Head of caudate nucleus (tissue), 42 donors: ENCODE data around the gene ARHGEF1.
A peak's percentile ranks its signal among the peaks of the same experiment; 100 is the strongest.
"Not testable (repeated sequence)": the region's sequence is repeated elsewhere in the genome, so short reads cannot be mapped to it uniquely, and the experiment has no call there.

ENCODE experiments used
- DNase-seq, 42 donors: peaks; one replicate each; pipeline versions ENCODE4 v3.0.0 to v3.0.0-alpha.2; 2020 to 2021; ENCODE audit warnings: mixed read lengths in 7 of 42
- intact Hi-C: fragments of 100-400 bp; cut with DNase I; formaldehyde crosslinking; loops from one replicate; pipeline ENCODE4 v1.15.0; 2022

Gene ARHGEF1

DNA sequence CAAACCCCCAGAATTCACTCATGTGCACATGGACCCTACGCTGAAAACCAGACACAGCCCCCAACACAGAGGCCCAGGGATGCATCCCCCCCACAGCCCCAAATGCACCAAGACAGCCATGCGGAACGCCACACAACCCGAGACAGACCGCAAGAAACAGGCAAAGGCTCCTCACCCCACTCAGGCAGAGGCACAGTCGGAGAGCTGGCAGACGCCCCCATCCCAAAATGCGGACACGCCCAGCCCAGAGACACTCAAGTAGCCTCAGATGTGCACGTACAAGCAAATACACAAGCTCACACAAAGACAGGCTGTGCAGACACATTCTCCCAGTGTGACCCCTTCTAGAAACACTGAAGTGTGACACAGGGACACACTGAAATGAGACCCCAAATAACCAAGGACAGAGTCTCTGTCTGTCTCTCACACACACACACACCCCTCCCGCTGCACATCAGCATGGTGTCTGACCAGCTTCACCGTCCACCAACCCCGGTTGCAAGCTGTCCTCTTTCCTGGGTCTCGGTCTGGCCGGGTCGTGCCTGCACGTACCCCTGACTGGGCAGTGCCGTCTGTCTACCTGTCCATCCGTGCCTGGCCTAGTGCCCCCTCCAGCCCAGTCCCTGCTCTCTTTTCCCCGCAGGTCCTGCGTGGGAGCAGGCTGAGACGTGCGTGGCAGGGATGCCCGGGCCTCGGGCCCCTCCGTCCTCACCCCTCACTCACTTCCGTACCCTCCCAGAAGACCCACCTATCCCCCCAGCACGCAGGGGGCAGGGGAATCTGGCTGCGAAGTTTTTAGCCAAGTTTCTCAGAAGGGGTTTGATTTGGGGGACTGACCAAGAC is 29.1 kb downstream of the ARHGEF1 start:
- DNase-seq, result no peak
- intact Hi-C loops, result no loop called here

GRCh38 chr19:41912899-41913537 is 30.0 kb downstream of the ARHGEF1 start:
- DNase-seq, result peak in 2 of 42 donors; percentile 4 to 13
- intact Hi-C loops, result no loop called here

GRCh38 chr19:41913538-41914423 is 30.8 kb downstream of the ARHGEF1 start:
- no peak for DNase-seq
- intact Hi-C loops, result no loop called here

DNA sequence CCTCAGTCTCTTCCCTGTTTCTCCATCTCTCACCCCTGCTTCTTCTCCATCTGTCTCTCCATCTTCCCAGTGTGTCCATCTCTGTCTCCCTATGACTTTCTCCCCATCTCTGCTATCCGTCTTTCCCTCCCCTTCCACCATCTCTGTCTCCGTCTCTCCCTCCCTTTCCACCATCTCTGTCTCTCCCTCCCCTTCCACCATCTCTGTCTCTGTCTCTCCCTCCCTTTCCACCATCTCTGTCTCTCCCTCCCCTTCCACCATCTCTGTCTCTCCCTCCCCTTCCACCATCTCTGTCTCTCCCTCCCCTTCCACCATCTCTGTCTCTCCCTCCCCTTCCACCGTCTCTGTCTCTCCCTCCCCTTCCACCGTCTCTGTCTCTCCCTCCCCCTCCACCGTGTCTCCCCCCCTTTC is 31.4 kb downstream of the ARHGEF1 start:
- intact Hi-C loops, DNase-seq: not testable (repeated sequence)

- intact Hi-C loops, result no loop called here
- DNase-seq, result no peak
Observed at GRCh38 chr19:41915021-41915775, 32.2 kb downstream of the ARHGEF1 start.

DNA sequence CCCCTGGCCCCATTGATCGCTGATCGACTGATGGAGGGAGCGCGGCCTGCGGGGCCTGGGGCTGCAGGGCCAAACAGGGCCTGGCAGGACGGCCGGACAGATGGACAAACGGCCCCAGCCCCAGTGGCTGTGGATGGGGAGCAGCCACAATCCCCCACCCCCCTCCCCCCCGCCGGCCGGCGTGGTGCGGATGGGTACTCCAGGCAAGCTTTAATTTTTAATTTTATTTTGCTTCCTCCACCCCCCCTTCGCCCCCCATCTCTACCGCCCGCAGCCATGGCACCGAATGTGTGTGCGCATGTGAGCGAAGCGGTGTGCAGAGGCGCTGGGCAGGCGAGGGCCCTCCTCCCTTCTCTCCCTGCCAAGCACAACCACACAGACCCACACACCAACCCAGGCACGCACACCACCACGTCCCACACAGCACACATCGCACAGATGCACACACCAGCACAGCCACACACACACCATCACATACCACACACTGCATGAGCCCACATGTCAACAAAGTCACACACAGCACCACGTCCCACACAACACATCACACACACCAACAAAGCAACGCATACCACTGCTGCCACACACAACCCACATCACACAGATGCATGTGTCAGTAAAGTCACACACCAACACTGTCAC is 32.9 kb downstream of the ARHGEF1 start:
- no peak for DNase-seq
- intact Hi-C loops, result no loop called here

GRCh38 chr19:41917676-41918075 is 34.7 kb downstream of the ARHGEF1 start:
- DNase-seq, result no peak

DNA sequence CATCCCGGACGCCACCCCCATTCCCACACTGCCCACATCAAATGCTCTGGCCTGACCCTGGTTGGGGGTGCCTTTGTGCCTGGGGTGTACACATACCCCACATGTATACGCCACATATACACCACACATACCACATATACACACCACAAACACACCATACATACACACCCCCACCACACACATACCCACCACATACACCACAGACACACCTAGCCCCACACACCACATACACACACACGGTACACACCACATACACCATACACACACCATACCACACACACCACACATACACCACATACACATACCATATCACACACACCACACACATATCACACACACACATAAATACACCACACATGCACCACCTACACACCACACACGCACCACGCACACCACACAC is 35.1 kb downstream of the ARHGEF1 start:
- DNase-seq, result no peak
- intact Hi-C loops, result no loop called here

More at GRCh38 chr19:41917676-41918075, 34.7 kb downstream of the ARHGEF1 start:
- intact Hi-C loops, result no loop called here

GRCh38 chr19:41918653-41919244 is 35.8 kb downstream of the ARHGEF1 start:
- intact Hi-C loops, result no loop called here
- DNase-seq, result no peak

DNA sequence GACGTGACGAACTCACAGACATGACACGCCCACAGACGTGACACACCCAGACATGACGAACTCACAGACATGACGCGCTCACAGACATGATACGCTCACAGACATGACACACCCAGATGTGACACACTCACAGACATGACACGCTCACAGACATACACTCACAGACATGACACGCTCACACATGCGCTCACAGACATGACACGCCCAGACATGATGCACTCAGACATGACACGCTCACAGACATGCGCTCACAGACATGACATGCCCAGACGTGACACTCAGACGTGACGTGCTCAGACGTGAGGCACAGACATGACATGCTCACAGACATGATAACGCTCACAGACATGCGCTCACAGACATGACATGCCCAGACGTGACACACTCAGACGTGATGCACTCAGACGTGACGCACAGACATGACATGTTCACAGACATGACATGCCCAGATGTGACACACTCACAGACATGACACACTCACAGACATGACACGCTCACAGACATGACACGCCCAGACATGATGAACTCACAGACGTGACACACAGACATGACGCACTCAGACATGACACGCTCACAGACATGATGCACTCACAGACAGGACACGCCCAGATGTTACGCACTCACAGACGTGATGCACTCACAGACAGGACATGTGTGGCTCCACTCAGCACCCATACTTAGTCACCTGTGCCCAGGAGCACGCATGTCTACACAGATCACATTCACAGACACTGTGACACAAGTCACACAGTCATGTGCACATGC is 37.1 kb downstream of the ARHGEF1 start:
- no peak for DNase-seq

GRCh38 chr19:41920882-41921576 is 38.0 kb downstream of the ARHGEF1 start:
- DNase-seq, result no peak
- intact Hi-C loops, result no loop called here

More for the DNA sequence above, 37.1 kb downstream of the ARHGEF1 start:
- intact Hi-C loops, result no loop called here

DNA sequence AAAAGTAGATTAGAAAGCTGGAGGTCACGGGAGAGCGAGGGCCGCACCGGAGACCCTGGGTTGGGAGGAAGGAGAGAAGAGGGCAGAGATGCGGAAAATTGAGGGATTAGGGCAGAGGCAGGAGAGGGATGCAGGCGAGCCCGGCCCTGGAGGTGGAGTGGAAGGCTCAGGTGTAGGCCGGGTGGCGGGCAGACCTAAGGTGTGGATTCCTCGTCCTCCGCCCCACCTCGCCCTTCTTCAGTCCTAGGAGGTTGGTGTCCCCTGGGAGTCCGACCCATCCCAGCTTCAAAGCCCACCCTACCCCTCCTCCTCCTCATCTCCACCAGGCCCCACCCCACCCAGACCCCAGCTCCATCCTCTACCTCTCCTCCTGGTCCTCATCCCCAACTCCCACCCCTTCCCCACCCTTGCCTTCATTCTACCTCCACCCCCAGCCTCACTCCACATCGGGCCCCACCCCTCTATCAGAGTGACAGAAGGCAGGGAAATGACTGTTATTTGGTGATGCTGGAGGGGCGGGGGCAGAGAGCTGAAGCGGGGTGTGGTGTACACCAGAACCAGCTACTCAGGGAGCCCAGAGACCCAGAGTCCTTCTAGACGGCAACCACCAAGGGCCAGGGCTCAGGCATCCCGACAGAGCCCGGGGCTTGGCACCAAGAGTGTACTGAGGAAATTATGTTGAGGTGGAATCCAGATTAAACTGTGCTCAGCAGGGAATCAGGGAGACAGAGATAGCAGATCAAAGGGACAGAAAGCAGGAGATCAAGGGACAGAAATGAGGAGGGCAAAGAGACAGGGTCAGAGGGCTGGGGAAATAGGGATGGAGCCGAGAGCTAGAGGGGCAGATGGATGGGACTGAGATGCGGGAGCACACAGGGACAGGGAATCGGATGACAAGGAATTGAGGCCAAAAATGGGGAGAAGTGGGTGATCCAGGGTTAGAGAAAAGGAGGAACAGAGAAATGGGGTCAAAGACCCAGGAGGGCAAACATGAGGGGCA is 38.9 kb downstream of the ARHGEF1 start:
- no peak for DNase-seq
- intact Hi-C loops, result no loop called here

DNA sequence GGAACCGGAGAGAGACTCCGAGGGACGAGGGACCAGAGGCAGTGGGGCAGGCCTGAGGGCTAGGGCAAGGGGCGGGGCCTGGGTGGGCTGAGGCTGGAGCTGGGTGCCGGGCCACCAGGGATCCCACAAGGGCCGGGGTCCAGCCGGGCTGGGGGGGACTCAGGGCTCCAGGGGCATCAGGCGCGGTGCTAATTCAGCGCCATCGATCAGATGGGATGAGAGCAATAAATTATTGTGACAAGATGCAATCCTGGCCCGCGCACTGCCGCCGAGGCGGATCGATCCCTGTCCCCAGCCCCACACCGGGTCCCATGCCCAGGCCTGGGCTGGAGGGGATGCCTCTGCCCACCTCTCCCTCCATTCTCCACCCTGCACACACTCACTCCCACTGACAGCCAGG is 39.6 kb downstream of the ARHGEF1 start:
- intact Hi-C loops, result no loop called here
- no peak for DNase-seq

DNA sequence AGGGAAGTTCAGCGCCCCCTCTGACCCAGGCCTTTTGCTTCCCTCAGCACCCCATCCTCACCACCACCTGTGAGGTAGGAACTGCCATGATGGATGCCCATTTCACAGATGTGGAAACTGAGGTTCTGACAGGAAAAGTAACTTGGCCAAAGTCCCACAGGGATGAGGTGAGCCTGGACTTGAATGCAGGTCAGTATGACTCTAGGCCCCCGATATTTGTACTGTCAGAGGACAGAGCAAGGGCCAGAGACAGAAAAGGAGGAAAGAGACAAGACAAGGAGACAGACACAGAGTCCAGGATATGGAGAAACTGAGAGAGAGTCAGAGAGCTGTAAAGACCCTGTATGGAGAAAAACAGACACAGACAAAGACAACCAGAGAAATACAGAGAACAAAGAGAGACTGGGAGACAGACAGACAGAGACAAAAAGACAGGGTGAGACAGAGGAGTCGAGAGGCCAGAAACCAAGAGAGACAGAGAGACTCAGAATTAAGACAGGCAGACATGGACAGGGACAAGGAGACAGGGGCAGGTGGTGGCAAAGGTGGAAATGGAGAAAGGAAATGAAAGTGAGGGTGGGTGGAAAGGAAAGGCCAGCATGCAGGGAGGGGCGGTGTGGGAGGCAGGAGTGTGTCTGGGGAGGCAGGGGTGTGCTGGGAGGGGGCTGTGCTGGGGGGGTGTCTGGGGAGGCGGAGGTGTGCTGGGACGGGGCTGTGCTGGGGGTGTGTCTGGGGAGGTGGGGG is 40.2 kb downstream of the ARHGEF1 start:
- intact Hi-C loops, result no loop called here
- no peak for DNase-seq
